Measurements from ENCODE around the gene IL18R1. TPM values are rescaled to one million over a fixed set of nuclear protein-coding genes. Genes with fewer than 3 reads are reported as not detected.

IL18R1 gene
- total RNA-seq, 1 donor from 2014 or later, result 2.2 TPM

DNA sequence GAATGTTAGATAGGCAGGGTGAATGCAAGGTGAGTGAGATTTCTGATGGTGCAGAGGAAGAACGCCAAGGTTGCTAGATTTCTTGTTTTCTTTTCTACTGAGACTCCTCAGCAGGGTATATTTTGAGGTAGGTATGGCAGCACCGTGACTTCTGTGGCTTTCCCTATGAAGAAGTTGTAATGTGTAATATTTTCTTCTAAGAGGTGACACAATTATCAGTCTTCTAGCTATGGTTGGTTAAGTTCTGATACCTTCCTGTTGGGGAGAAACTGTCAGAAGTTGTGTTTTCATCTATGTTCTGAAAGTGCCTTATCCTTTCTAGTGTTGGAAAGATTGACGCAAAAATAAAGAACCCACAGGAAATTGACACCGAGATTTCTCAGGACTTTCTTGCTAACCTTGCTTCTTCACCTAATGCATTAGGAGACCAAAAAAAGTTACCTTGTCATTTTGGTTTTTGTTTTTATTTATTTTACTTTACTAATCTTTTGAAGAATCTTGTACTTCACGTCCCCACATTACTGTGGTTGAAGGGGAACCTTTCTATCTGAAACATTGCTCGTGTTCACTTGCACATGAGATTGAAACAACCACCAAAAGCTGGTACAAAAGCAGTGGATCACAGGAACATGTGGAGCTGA is 11.9 kb downstream of the IL18R1 start:
- ChIA-PET CTCF (no interaction called here), POLR2A (no interaction called here)
- Mint-ChIP-seq H3K27ac (no peak overlapping the region), H3K27me3 (no peaks in the 10 kb centered on the region), H3K36me3 (ENCODE audit: low read depth) (peaks cover 18% of the 10 kb centered on the region), H3K9me3 (peaks cover 17% of the 10 kb centered on the region), H3K4me1 (peaks cover 7% of the 10 kb centered on the region), H3K4me3 (no peak overlapping the region)
- intact Hi-C loops (cut with micrococcal nuclease), result no loop called here
- no peak for DNase-seq
- no peak for ATAC-seq (ENCODE audit: low read depth)
- TF ChIP-seq, protein P1, sequence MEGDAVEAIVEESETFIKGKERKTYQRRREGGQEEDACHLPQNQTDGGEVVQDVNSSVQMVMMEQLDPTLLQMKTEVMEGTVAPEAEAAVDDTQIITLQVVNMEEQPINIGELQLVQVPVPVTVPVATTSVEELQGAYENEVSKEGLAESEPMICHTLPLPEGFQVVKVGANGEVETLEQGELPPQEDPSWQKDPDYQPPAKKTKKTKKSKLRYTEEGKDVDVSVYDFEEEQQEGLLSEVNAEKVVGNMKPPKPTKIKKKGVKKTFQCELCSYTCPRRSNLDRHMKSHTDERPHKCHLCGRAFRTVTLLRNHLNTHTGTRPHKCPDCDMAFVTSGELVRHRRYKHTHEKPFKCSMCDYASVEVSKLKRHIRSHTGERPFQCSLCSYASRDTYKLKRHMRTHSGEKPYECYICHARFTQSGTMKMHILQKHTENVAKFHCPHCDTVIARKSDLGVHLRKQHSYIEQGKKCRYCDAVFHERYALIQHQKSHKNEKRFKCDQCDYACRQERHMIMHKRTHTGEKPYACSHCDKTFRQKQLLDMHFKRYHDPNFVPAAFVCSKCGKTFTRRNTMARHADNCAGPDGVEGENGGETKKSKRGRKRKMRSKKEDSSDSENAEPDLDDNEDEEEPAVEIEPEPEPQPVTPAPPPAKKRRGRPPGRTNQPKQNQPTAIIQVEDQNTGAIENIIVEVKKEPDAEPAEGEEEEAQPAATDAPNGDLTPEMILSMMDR (IDR thresholded peaks at IDR 0.05), result no peak

DNA sequence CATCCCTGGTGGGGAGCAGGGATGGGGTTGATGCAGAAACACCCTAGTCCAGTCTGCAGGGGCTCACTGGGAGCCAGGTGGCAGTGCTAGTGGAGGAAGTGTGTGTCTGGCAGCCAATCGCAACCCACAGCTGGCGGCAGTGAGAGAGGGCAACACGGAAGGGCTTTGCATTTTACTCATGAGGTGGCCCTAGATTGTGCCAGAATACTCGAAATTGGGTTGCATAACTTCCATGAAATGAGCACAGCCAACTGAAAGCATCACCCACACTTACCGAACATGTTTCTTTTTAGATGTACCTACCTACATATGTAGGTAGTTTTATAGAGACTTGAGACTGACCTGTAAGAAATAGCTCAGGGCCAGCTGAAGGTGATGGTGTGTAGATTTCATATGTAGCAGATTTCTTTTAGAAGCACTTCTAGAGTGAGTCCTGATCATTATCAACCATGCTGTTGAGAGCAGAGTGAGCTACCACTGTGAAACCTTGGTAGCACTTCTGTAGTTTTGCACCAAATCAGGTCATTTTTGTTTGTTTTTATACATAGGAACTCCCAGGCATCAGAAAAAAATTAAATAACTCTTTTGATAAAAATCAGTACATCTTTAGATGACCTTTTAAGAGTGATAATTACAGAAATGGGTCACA is 13.0 kb downstream of the IL18R1 start:
- H3K36me3 Mint-ChIP-seq (ENCODE audit: low read depth), result peaks cover 14% of the 10 kb centered on the region
- ATAC-seq (ENCODE audit: low read depth), result no peak

DNA sequence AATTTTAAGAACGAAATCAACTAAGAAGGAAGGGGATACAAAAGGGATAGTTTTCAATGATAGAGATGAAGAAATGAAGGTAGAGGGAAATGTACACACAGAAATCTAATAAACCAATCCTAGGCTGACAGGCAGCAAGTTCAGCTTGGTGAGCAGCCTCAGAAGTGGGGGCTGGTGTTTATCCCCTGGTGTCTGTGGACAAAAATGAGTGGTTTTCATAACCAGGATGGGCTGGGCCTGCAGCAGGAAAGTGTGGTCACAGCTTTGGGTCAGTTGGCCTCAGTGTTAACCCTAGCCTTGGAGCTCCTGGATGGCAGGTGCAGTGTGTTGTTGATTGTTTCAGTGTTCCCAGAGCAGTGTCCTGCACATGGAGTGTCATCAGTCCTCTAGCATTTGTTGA is 14.3 kb downstream of the IL18R1 start:
- peaks cover 16% of the 10 kb centered on the region for H3K9me3 Mint-ChIP-seq
- no peaks in the 10 kb centered on the region for H3K27me3 Mint-ChIP-seq
- TF ChIP-seq, protein P1 (IDR thresholded peaks at IDR 0.05), result no peak
- intact Hi-C loops (cut with micrococcal nuclease), result no loop called here
- H3K36me3 Mint-ChIP-seq (ENCODE audit: low read depth), result peaks cover 10% of the 10 kb centered on the region
- DNase-seq (no peak), ATAC-seq (ENCODE audit: low read depth) (no peak)
- H3K4me1 Mint-ChIP-seq, result peaks cover 7% of the 10 kb centered on the region
- ChIA-PET POLR2A (no interaction called here), CTCF (no interaction called here)
- no peak overlapping the region for H3K27ac Mint-ChIP-seq
- no peak overlapping the region for H3K4me3 Mint-ChIP-seq

More for the DNA sequence above, 13.0 kb downstream of the IL18R1 start:
- intact Hi-C loops (cut with micrococcal nuclease), result no loop called here
- Mint-ChIP-seq H3K27ac (no peak overlapping the region), H3K9me3 (peaks cover 17% of the 10 kb centered on the region), H3K4me3 (no peak overlapping the region), H3K4me1 (peaks cover 7% of the 10 kb centered on the region), H3K27me3 (no peaks in the 10 kb centered on the region)
- ChIA-PET CTCF (no interaction called here), POLR2A (no interaction called here)
- TF ChIP-seq, protein P1 (IDR thresholded peaks at IDR 0.05), result no peak
- no peak for DNase-seq

DNA sequence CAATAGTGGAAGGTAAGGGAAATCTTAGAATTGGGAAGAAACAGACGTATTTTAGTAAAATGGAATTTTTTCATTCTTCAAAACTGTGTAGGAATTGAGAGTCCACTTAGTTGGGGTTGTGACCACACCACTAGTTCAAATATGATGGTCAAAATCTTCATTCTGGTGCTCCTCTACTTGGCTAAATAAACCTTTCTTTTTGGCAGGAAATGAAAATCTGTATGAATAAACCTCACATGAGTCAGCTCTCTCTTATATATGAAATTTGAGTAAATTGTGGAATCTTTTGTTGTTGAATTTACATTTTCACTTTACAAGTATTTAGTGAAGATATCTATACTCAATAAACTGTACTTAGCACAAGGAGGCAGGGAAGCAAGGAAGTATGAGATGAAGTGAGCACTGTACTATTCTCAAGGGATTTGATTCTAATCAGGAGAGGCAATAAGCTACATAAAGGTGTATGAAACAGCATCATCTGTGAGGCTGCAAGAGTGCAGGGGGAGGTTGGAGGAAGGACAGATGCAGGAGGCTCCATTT is 20.5 kb downstream of the IL18R1 start:
- no peak for ATAC-seq (ENCODE audit: low read depth)
- H3K27me3 Mint-ChIP-seq, result no peaks in the 10 kb centered on the region
- TF ChIP-seq, protein P1 (IDR thresholded peaks at IDR 0.05), result no peak
- intact Hi-C loops (cut with micrococcal nuclease), result no loop called here
- H3K9me3 Mint-ChIP-seq, result no peaks in the 10 kb centered on the region
- H3K27ac Mint-ChIP-seq, result no peak overlapping the region
- H3K4me1 Mint-ChIP-seq, result no peaks in the 10 kb centered on the region
- no peak for DNase-seq
- ChIA-PET CTCF (no interaction called here), POLR2A (no interaction called here)
- no peak overlapping the region for H3K4me3 Mint-ChIP-seq
- H3K36me3 Mint-ChIP-seq (ENCODE audit: low read depth), result no peaks in the 10 kb centered on the region

DNA sequence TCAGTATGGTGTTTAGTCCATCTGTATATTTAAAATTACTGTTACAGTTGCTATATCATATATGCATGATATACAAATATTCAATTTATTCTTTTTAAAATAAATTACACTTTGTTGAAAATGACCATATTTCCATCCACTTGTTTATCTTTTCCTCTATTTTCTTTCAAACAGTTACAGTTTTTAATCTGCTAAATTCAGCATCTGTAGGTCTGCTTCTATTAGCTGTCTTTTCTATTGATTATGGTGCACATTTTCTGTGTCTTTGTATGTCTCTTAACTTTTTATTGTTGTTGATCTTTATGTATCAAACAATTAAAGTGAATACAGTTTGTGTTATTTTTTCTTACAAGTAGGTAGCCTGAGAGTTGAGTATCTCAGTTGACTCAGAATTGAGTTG is 28.1 kb downstream of the IL18R1 start:
- intact Hi-C loops (cut with micrococcal nuclease), result no loop called here
- TF ChIP-seq, protein P1 (IDR thresholded peaks at IDR 0.05), result no peak
- ChIA-PET POLR2A (no interaction called here), CTCF (no interaction called here)
- Mint-ChIP-seq H3K27me3 (no peaks in the 10 kb centered on the region), H3K4me3 (no peak overlapping the region), H3K27ac (no peak overlapping the region), H3K4me1 (no peaks in the 10 kb centered on the region), H3K9me3 (peaks cover 17% of the 10 kb centered on the region), H3K36me3 (ENCODE audit: low read depth) (peaks cover 10% of the 10 kb centered on the region)
- DNase-seq (no peak), ATAC-seq (ENCODE audit: low read depth) (no peak)

Data from activated B cell treated with CpG ODN at 0.5 μM for 24 hours (primary cell).